Suprapubic skin (tissue), 4 donors: ENCODE results near the gene SLC1A5. TPM values are rescaled to one million over a fixed set of nuclear protein-coding genes. Genes with fewer than 3 reads are reported as not detected.

Experiments used
- DNase-seq, 2 donors: peaks; one replicate each; pipeline ENCODE4 v3.0.0-alpha.2; 2019; ENCODE audit warnings: low spot score in 2 of 2
- H3K27ac ChIP-seq: fragments of 200-600 bp; sonication (generic); one replicate; pipeline ENCODE4 v1.5.1; 2019
- H3K27me3 ChIP-seq: fragments of 200-600 bp; sonication (generic); one replicate; pipeline ENCODE4 v1.5.1; 2019
- H3K36me3 ChIP-seq: fragments of 200-600 bp; sonication (generic); one replicate; pipeline ENCODE4 v1.5.1; 2019
- H3K4me1 ChIP-seq: fragments of 200-600 bp; sonication (generic); one replicate; pipeline ENCODE4 v1.5.1; 2019
- H3K4me3 ChIP-seq: fragments of 200-600 bp; sonication (generic); one replicate; pipeline ENCODE4 v1.5.1; 2019; ENCODE audit warnings: mild to moderate bottlenecking
- H3K9me3 ChIP-seq: fragments of 200-600 bp; sonication (generic); one replicate; pipeline ENCODE4 v1.5.1; 2019
- CTCF ChIP-seq, 2 donors: fragments of 200-600 bp in 1 of 2; fragments of 450-650 bp in 1 of 2; sonication (generic) in 1 of 2; IDR thresholded peaks; one replicate each; pipeline ENCODE4 v1.5.1; 2016 to 2019; ENCODE audit warnings: antibody characterized with exemption in 2 of 2, mild to moderate bottlenecking in 1 of 2, moderate library complexity in 1 of 2
- EP300 ChIP-seq: sonication (generic); formaldehyde crosslinking; IDR thresholded peaks from one replicate; pipeline ENCODE4 v1.6.1; 2017; ENCODE audit warnings: antibody characterized with exemption
- POLR2A ChIP-seq, 2 donors: fragments of 450-650 bp; IDR thresholded peaks; one replicate each; pipeline ENCODE4 v1.6.1; 2017; ENCODE audit warnings: antibody characterized with exemption in 2 of 2, mild to moderate bottlenecking in 2 of 2, moderate library complexity in 2 of 2
- POLR2AphosphoS5 ChIP-seq, 3 donors: sonication (generic); formaldehyde crosslinking; IDR thresholded peaks; one replicate each; pipeline ENCODE4 v1.6.1; 2017; ENCODE audit warnings: antibody characterized with exemption in 3 of 3
- WGBS: methylation state at CpG from one replicate; pipeline ENCODE4 v1.1.5; 2018; 5-methylcytosine and 5-hydroxymethylcytosine counted together
- total RNA-seq, 4 donors: library from RNA; depleted of rRNA; stranded (reverse); fragments of >200 nt; gene quantifications; one replicate each; pipeline ENCODE4 v1.1.0, GENCODE V29; 2016

The SLC1A5 gene
- total RNA-seq, 4 donors from 2014 or later = 79.4 to 191 (median 131) TPM

- H3K9me3 ChIP-seq = no peaks in the 10 kb centered on the region
- peak overlapping the region; percentile 62 for H3K27ac ChIP-seq
- H3K4me1 ChIP-seq = peaks cover 28% of the 10 kb centered on the region
- no peaks in the 10 kb centered on the region for H3K27me3 ChIP-seq
- WGBS = 63% methylated on average over 14 of the region's 18 CpGs
- H3K4me3 ChIP-seq = no peak overlapping the region
- no peak for DNase-seq
- TF ChIP-seq POLR2AphosphoS5 (IDR thresholded peaks at IDR 0.05) (no peak), EP300 (no peak), CTCF (IDR thresholded peaks at IDR 0.05) (no peak), POLR2A (IDR thresholded peaks at IDR 0.05) (no peak)
- H3K36me3 ChIP-seq = no peaks in the 10 kb centered on the region
Measured at GRCh38 chr19:46821512-46822409, 33.4 kb upstream of the SLC1A5 start.

GRCh38 chr19:46818812-46819211 is 30.4 kb upstream of the SLC1A5 start:
- no peak for TF ChIP-seq POLR2A (IDR thresholded peaks at IDR 0.05)
- TF ChIP-seq EP300 = no peak
- no peak for TF ChIP-seq POLR2AphosphoS5 (IDR thresholded peaks at IDR 0.05)
- no peak for TF ChIP-seq CTCF (IDR thresholded peaks at IDR 0.05)
- Histone ChIP-seq H3K4me3 (no peak overlapping the region), H3K9me3 (no peaks in the 10 kb centered on the region), H3K27ac (no peak overlapping the region), H3K4me1 (peaks cover 33% of the 10 kb centered on the region), H3K27me3 (no peaks in the 10 kb centered on the region), H3K36me3 (no peaks in the 10 kb centered on the region)
- WGBS = 97% methylated on average over 2 of the region's 2 CpGs
- no peak for DNase-seq

- H3K27me3 ChIP-seq = no peaks in the 10 kb centered on the region
- no peak overlapping the region for H3K27ac ChIP-seq
- no peaks in the 10 kb centered on the region for H3K9me3 ChIP-seq
- WGBS = 79% methylated on average over 18 of the region's 18 CpGs
- peaks cover 17% of the 10 kb centered on the region for H3K4me1 ChIP-seq
- H3K4me3 ChIP-seq = no peak overlapping the region
- H3K36me3 ChIP-seq = no peaks in the 10 kb centered on the region
- TF ChIP-seq POLR2AphosphoS5 (IDR thresholded peaks at IDR 0.05) = no peak
- TF ChIP-seq CTCF (IDR thresholded peaks at IDR 0.05) = no peak
- no peak for TF ChIP-seq POLR2A (IDR thresholded peaks at IDR 0.05)
- no peak for TF ChIP-seq EP300
- DNase-seq = no peak
Measured at GRCh38 chr19:46815833-46816627, 27.6 kb upstream of the SLC1A5 start.

GRCh38 chr19:46813839-46814358 is 25.5 kb upstream of the SLC1A5 start:
- H3K27ac ChIP-seq = peak overlapping the region; percentile 33
- TF ChIP-seq EP300 (no peak), CTCF (IDR thresholded peaks at IDR 0.05) (no peak), POLR2AphosphoS5 (IDR thresholded peaks at IDR 0.05) (no peak), POLR2A (IDR thresholded peaks at IDR 0.05) (no peak)
- H3K9me3 ChIP-seq = no peaks in the 10 kb centered on the region
- no peaks in the 10 kb centered on the region for H3K36me3 ChIP-seq
- peak in 1 of 2 donors; percentile 75 for DNase-seq
- 54% methylated on average over 7 of the region's 7 CpGs for WGBS
- no peak overlapping the region for H3K4me3 ChIP-seq
- peaks cover 5% of the 10 kb centered on the region for H3K4me1 ChIP-seq
- H3K27me3 ChIP-seq = no peaks in the 10 kb centered on the region
